A673 (cell line): ENCODE data around the gene GOLGA7B. TPM values are rescaled to one million over a fixed set of nuclear protein-coding genes. Genes with fewer than 3 reads are reported as not detected.

ENCODE experiments used
- Bru-seq: library from RNA; stranded (reverse); fragments of 400-500 nt; gene quantifications from one replicate; lab custom pipeline; 2021; lab: Mats Ljungman, UMichigan
- BruChase-seq, 2 experiments: library from RNA; stranded (reverse); fragments of 400-500 nt; gene quantifications; one replicate each; lab custom pipeline; 2021; lab: Mats Ljungman, UMichigan
- BruUV-seq: library from RNA; stranded (reverse); fragments of 400-500 nt; replicated peaks from 2 replicates; lab custom pipeline; 2021; lab: Mats Ljungman, UMichigan
- CTCF ChIA-PET: fragments of 300-600 bp; sonication (Branson Sonifier 250); formaldehyde crosslinking; loops from one replicate; lab custom pipeline; 2022; ENCODE audit warnings: antibody characterized with exemption; lab: Charles Lee
- POLR2A ChIA-PET: fragments of 300-600 bp; sonication (Branson Sonifier 250); formaldehyde crosslinking; loops from one replicate; lab custom pipeline; 2022; ENCODE audit warnings: antibody characterized with exemption; ENCODE audit not compliant: low non-redundant PET; lab: Charles Lee
- DNase-seq: peaks from one replicate; pipeline ENCODE4 v3.0.0-alpha.2; 2015; ENCODE audit warnings: low spot score
- H3K27ac ChIP-seq: fragments of 200-600 bp; sonication (generic); 2 replicates; pipeline ENCODE4 v1.5.1; 2016; ENCODE audit warnings: mixed run types, low read depth, mild to moderate bottlenecking, mixed read lengths, antibody characterized with exemption, low read length; ENCODE audit not compliant: poor library complexity, severe bottlenecking
- H3K27me3 ChIP-seq: fragments of 200-600 bp; sonication (generic); replicated peaks from 2 replicates; pipeline ENCODE4 v1.6.1; 2017; ENCODE audit warnings: mixed run types, low read depth, mild to moderate bottlenecking, mixed read lengths, antibody characterized with exemption, low read length; ENCODE audit not compliant: insufficient read depth, poor library complexity
- H3K36me3 ChIP-seq: fragments of 200-600 bp; sonication (generic); 2 replicates; pipeline ENCODE4 v1.6.1; 2016; ENCODE audit warnings: mixed run types, mild to moderate bottlenecking, mixed read lengths, antibody characterized with exemption, low read length; ENCODE audit not compliant: insufficient read depth, poor library complexity, severe bottlenecking
- H3K4me1 ChIP-seq: fragments of 200-600 bp; sonication (generic); 2 replicates; pipeline ENCODE4 v1.6.1; 2017; ENCODE audit warnings: mixed run types, mild to moderate bottlenecking, mixed read lengths, antibody characterized with exemption, low read length; ENCODE audit not compliant: insufficient read depth, poor library complexity, severe bottlenecking
- H3K4me3 ChIP-seq: fragments of 200-600 bp; sonication (generic); 2 replicates; pipeline ENCODE4 v1.5.1; 2016; ENCODE audit warnings: low read depth, mixed run types, mild to moderate bottlenecking, mixed read lengths, low read length; ENCODE audit not compliant: poor library complexity, severe bottlenecking
- H3K9me3 ChIP-seq: fragments of 200-600 bp; sonication (generic); 2 replicates; pipeline ENCODE4 v1.6.1; 2016; ENCODE audit warnings: mixed run types, low read depth, mild to moderate bottlenecking, mixed read lengths, antibody characterized with exemption, low read length; ENCODE audit not compliant: poor library complexity, severe bottlenecking
- CTCF ChIP-seq: fragments of 300-800, 200-600 bp; sonication (generic); conservative IDR thresholded peaks from 2 replicates; pipeline ENCODE4 v1.5.1; 2017; ENCODE audit warnings: low read depth, mild to moderate bottlenecking, antibody characterized with exemption, low read length, moderate library complexity, mixed read lengths
- EZH2 ChIP-seq: fragments of 200-600 bp; sonication (generic); IDR thresholded peaks from 2 replicates; pipeline ENCODE4 v1.6.1; 2017; ENCODE audit warnings: borderline replicate concordance, low read depth, mild to moderate bottlenecking, mixed read lengths, antibody characterized with exemption, low read length; ENCODE audit not compliant: poor library complexity, severe bottlenecking
- intact Hi-C: fragments of 100-400 bp; cut with micrococcal nuclease; formaldehyde crosslinking; loops from one replicate; pipeline ENCODE4 v1.10.0; 2022; ENCODE audit not compliant: unreplicated experiment
- long read RNA-seq: library from polyadenylated mRNA; stranded (forward); transcript quantifications from one replicate; pipeline ENCODE4 v2.0.0, GENCODE V29; 2022
- total RNA-seq: library from RNA; stranded (reverse); gene quantifications from 2 replicates; pipeline ENCODE4 v1.2.3, GENCODE V29; 2021

The GOLGA7B gene
- 0.63 and 0.64 TPM in 2 replicates for total RNA-seq
- Bru-seq, nascent RNA: percentile 23 among the genes with signal in this experiment
- percentile 31 among the genes with signal in this experiment for BruChase-seq, experiment 1, labeled RNA remaining after a 2-hour chase
- BruChase-seq, experiment 2, labeled RNA remaining after a 6-hour chase: percentile 25 among the genes with signal in this experiment
- long read RNA-seq, partial matches to known transcripts: 0 of 2 reads
- long read RNA-seq, other reads (novel, unspliced or antisense): 2 of 2 reads

- Histone ChIP-seq H3K27me3 (no peaks in the 10 kb centered on the region), H3K4me1 (no peaks in the 10 kb centered on the region), H3K36me3 (no peaks in the 10 kb centered on the region), H3K9me3 (no peaks in the 10 kb centered on the region), H3K4me3 (peak within 1 kb of the TSS; percentile 54), H3K27ac (no peak within 1 kb of the TSS)
- intact Hi-C loops: no loop called here
- TF ChIP-seq CTCF: no peak
- TF ChIP-seq EZH2: no peak
- CTCF ChIA-PET: interaction anchor here (0.6 kb wide), 1 partner anchor 71 kb away, joined by 4 read pairs; no protein-coding TSS in a partner anchor
- POLR2A ChIA-PET: no interaction called here
- DNase-seq: peak; percentile 39
- BruUV-seq: no TSS peak
These were observed at the start of gene GOLGA7B for GRCh38 chr10:97849687-97850402. Gene GOLGA7B (plus strand): TSS chr10:97849843. CDS start chr10:97850304, 461 bp downstream.

DNA sequence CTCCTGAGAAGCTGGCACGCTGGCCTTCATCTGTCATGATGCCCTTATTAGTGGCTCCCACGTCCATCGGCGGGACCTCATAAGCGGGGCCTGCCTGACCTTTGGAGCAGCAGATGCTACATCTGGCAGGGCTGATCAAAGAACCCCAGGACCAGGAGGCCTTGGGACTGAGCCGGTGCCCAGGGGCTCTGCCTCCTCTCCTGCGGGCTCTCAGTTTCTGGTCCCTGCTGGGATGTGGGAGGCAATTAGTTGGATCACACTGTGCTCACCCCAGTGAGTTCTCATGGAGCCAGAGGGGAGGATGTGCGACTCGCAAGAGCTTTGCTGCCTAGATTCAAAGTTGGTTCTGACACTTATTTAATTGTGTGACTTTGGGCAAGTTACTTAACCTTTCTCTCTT is 49.2 kb upstream of the GOLGA7B start:
- TF ChIP-seq CTCF (no peak), EZH2 (no peak)
- BruUV-seq: no TSS peak
- Histone ChIP-seq H3K27ac (no peak overlapping the region), H3K4me1 (no peaks in the 10 kb centered on the region), H3K36me3 (no peaks in the 10 kb centered on the region), H3K9me3 (peaks cover 5% of the 10 kb centered on the region), H3K4me3 (no peak overlapping the region), H3K27me3 (peaks cover 9% of the 10 kb centered on the region)
- no peak for DNase-seq
- CTCF ChIA-PET: no interaction called here
- POLR2A ChIA-PET: no interaction called here
- intact Hi-C loops: no loop called here

GRCh38 chr10:97801422-97801821 is 48.2 kb upstream of the GOLGA7B start:
- no peak overlapping the region for H3K4me3 ChIP-seq
- CTCF ChIA-PET: interaction anchor here (0.6 kb wide), 1 partner anchor 8 kb away, joined by 4 read pairs; no protein-coding TSS in a partner anchor
- peaks cover 9% of the 10 kb centered on the region for H3K27me3 ChIP-seq
- no peak for DNase-seq
- no peaks in the 10 kb centered on the region for H3K4me1 ChIP-seq
- H3K9me3 ChIP-seq: peaks cover 5% of the 10 kb centered on the region
- no peaks in the 10 kb centered on the region for H3K36me3 ChIP-seq
- TF ChIP-seq CTCF: no peak
- TF ChIP-seq EZH2: no peak
- BruUV-seq: no TSS peak
- intact Hi-C loops: no loop called here
- no peak overlapping the region for H3K27ac ChIP-seq
- POLR2A ChIA-PET: no interaction called here
